ENCODE results near the gene ZNF579. TPM values are rescaled to one million over a fixed set of nuclear protein-coding genes. Genes with fewer than 3 reads are reported as not detected.

Gene ZNF579, protein sequence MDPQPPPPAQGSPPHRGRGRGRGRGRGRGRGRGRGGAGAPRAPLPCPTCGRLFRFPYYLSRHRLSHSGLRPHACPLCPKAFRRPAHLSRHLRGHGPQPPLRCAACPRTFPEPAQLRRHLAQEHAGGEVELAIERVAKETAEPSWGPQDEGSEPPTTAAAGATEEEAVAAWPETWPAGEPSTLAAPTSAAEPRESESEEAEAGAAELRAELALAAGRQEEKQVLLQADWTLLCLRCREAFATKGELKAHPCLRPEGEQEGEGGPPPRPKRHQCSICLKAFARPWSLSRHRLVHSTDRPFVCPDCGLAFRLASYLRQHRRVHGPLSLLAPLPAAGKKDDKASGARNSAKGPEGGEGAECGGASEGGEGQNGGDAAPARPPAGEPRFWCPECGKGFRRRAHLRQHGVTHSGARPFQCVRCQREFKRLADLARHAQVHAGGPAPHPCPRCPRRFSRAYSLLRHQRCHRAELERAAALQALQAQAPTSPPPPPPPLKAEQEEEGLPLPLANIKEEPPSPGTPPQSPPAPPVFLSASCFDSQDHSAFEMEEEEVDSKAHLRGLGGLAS
- total RNA-seq: 1.9 and 3.5 TPM in 2 replicates

DNA sequence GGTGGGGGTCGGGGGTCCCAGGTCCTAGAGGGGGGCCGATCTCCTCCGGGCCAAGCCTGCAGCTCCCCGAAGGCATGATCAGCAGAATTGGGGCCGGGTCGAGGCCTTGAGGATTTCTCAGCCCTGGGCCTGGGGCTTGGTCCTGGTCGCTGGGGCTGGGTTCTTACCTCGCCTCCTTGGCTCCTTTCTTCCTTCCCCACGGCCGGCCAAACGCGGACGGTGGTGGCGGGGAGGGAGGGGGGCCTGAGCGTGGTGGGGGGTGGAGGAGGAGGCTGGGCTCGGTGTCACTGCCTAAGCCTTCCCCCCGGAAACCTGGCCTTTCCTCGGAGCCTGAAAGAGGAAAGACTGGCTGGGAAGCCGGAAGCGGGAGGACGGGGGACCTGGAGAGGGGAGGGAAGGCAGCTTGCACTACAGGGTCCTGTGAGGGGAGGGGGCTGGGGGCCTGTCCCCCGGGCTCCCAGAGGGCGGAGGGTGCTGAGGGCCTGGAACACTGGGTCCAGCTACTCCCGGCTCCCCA lies at the start of gene ZNF579:
Gene ZNF579 (minus strand): TSS at position 221 of the 517 bp plus-strand sequence. CDS start 1,209 bp downstream, outside the sequence.
- peak; percentile 78 to 87 for DNase-seq (ENCODE audit: low read depth in 2 of 2)

DNA sequence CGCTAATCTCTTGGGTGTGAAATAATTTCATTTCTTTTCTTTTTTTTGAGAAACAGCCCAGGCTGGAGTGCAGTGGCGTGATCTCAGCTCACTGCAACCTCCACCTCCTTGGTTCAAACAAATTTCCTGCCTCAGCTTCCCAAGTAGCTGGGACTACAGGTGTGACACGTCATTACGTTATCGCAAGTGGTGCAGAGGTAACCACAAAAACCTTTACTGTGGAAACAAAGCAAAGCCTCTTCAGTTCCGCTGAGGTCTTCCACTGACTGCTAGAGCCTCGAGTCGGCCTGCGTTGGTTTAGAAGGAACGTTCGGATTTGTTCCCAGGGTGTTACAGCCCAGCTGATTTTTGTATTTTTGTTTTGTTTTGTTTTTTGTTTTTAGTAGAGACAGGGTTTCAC lies 45.7 kb upstream of the ZNF579 start:
- no peak for DNase-seq (ENCODE audit: low read depth in 2 of 2)

DNA sequence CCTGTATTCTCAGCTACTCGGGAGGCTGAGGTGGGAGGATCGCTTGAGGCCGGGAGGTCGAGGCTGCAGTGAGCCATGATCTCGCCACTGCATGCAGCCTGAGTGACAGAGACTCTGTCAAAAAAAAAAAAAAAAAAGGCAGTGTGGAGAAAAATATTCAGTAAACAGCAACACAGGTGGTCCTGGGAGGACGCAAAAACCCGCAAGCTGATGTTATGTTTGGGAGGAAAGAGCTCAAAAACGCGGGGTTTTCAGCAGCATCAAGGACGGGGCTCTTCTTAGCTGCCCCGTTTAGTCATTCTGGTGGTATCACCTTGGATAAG lies 44.3 kb upstream of the ZNF579 start:
- no peak for DNase-seq (ENCODE audit: low read depth in 2 of 2)

DNA sequence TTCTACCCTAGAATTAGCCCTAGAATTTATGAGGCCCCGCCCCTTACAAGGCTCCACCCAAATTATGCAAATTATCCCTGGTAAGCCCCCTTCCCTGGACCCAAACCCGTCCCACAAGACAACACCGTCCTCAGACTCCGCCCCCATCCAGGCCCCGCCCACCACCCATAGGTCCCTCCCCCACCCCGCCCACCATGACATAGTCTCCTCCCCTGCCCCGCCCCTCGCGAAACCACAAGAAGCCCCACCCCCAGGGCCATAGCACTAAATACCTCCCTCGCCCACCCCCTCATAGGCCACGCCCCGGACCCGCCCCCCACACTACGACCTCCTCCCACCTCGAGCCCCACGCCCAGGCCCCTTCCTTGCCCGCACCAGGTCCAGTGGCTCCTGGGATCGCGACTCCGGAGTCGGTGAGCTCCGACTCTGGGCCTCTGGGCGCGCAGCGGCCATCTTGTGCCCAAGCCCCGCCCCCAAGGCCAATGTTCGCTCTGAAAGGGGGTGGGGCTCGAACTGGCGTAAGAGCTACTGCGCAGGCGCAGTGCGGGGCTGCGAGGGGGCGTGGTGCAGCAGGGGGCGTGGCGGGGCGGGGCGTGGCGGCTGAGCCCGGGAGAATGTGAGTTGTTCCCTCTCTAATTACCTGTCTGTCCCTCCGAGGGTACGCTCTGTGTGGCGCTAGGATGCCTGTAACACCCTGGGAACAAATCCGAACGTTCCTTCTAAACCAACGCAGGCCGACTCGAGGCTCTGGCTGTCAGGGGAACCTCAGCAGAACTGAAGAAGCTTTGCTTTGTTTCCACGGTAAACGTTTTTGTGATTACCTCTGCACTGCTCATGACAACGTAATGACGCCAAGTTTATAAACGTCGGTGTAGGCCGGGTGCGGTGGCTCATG lies 43.7 kb upstream of the ZNF579 start, which contains the start of gene ZNF784:
Gene ZNF784 (minus strand): TSS at position 458 of the 895 bp plus-strand sequence. CDS start 5 bp downstream, at position 453.
- DNase-seq (ENCODE audit: low read depth in 2 of 2): peak; percentile 84 to 92

DNA sequence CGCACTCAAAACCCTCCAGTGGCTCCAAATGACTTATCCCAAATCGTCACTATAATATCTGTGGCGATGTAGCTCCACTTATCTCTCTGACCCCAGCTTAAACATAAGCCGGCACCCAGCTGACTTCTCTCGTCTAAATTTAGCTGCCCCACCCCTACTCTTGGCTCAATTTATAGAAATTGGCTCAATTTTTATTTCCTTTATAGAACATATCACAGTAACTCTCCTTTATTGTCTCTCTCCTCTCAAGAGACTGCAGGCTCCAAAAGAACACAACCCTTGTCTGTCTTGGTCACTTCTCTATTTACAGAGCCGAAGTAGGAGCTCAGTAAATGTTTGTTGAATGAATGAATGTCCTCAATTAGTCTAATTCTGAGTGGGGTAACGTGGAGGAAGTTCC lies 42.9 kb upstream of the ZNF579 start:
- DNase-seq (ENCODE audit: low read depth in 2 of 2): no peak

DNA sequence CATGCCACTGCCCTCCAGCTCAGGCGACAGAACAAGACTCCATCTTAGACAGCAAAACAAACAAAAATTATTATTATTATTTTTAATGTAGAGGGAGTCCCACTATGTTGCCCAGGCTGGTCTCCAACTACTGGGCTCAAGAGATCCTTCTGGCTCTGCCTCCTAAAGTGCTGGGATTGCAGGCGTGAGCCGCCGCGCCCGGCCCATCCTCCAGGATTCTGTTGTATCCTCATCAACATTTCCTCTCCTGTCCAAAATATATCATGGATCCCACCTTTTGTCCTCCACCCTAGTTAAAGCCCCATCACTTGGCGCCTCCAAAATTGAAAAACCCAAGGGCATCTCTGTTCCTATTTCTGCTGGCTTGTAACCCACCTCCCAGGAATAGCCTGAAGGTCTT lies 42.5 kb upstream of the ZNF579 start:
- DNase-seq (ENCODE audit: low read depth in 2 of 2): no peak

DNA sequence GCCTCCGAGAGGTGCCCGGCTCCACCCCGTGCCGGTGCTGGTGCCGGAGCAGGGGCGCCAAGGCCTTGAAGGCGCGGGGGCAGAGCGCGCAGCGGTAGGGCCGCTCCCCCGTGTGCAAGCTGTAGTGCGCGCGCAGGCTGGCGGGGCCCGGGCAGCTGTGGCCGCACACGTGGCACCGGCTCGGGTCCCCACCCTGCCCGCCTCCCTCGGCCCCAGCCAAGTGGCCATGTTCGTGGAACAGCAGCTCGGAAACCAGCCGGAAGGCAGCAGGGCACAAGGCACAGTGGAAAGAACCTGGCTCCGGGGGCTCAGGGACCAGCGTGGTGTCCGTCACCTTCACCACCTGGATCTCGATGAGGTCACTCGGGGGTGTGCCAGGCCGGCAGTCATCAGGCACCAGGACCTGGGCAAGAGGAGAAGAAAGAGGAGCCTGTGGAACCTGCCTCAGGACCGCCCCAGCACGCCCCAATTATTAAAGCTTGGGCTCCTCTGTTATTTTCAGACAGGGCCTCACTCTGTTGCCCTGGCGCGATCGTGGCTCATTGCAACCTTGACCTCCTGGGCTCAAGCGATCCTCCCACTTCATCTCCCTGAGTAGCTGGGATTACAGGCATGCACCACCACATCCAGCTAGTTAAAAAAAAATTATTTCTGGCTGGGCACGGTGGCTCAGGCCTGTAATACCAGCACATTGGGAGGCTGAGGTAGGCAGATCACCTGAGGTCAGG lies 41.8 kb upstream of the ZNF579 start:
- DNase-seq (ENCODE audit: low read depth in 2 of 2): no peak

DNA sequence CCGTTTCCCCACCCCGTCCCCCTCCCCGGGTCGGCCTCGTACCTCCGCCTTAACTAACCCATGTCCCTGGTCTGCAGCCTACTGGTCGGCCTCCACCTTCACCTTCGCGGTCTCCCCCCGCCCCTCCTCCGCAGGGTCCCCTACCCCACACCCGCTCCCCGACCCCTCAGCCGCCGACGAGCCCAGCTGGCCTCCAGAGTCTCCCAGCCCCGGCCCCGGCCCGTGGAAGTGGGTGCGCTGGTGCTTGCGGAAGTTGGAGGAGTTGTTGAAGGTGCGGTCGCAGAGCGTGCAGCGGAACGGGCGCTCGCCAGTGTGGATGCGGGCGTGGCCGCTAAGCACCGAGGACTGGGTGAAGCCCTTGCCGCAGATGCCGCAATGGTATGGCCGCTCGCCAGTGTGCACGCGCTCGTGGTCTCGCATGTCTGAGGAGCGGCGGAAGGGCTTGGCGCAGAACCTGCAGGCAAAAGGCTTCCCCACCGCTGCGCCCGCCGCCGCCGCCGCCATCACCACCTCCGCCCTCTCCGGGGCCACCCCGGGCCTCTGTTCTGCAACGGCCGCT lies 41.1 kb upstream of the ZNF579 start:
- DNase-seq (ENCODE audit: low read depth in 2 of 2): no peak

DNA sequence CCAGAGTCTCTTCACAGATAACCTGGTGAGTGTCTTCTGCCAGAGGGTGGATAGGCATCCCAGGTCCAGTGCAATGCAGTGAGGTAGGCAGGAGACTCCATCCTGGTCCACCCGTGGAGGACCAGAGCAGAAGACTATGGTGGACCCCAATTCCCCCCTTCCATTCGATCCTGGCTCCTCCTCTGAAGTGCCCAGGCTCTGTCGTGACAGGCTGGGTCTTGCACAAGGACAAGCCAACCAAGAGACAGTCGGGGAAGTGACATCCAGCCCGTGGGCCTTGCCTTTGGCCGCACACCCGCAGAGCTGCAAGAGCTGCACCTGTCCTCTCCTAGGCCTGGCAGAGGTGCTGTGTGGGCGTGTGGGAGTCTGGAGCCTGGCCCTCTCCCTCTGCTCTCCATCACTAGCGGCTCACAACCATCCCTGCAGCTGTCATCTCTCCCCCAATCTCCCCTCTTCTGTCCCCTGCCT lies 40.6 kb upstream of the ZNF579 start:
- DNase-seq (ENCODE audit: low read depth in 2 of 2): no peak

DNA sequence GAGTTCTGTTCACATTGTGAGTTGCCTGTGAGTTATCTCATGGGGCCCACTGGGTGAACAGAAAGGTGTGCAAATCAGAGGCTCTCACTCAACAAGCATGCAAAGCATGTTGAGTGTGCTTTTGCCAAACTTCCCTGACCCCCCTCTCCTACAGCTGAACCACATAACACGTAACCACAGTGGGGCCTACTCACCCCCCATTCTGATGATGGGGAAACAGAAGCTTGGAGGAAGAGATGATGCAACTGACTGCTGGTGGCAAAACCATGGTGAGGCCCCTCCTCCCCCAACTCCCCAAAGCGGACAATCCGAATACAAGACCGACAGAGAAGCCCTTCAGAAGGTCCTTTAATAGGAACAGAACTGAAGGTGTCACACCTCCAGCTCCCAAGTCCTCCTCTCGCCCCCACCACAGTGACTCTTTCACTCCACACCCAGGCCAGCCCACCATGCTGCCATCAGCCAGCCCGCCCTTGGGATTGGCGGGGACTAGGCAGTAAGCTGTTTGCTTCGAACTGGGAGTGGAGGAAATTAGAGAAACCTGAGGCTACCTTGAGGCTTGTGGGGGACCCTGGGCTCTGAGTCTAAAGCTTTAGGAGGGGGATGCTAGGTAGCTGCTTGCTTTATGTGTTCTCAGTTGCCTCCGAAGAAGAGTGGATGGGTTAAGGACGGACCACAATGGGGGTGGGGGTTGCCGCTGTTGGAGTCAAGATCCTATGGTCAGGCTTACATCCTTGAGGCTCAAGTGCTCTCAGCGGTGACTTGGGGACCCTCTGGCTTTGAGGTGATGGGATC lies 40.0 kb upstream of the ZNF579 start:
- no peak for DNase-seq (ENCODE audit: low read depth in 2 of 2)

DNA sequence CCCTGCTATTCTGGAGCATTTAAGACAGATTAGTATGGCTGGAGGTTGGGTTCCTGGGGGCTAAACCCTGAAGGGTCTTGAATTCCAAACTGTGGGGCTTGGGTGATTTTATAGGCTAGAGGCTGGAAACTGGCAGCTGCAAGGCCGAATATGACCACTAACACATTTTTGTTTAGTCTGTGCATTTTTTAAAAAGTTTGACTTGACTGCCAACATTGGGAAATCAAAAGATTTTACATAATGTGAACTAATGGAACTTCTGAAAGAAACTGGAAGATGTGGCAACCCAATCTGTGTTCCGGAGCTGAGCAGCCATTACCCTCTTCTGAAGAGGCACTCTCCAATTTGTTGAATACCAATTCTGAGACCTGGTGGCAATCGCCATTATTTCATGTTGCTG lies 38.6 kb upstream of the ZNF579 start:
- no peak for DNase-seq (ENCODE audit: low read depth in 2 of 2)

DNA sequence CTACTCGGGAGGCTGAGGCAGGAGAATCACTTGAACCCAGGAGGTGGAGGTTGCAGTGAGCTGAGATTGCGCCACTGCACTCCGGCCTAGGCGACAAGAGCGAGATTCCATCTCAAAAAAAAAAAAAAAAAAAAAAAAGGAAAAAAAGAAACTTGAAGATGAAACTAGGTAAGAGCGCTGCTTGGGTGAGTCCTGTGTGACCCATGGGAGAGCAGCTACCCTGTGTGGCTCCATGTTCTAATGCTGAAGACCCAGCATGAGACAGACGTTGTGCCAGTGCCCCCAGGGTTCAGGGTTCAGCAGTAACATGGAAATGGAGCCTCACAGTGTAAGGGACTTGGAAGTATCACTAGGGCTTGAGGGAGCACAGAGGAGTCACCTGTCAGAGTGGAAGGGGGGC lies 37.8 kb upstream of the ZNF579 start:
- DNase-seq (ENCODE audit: low read depth in 2 of 2): no peak

DNA sequence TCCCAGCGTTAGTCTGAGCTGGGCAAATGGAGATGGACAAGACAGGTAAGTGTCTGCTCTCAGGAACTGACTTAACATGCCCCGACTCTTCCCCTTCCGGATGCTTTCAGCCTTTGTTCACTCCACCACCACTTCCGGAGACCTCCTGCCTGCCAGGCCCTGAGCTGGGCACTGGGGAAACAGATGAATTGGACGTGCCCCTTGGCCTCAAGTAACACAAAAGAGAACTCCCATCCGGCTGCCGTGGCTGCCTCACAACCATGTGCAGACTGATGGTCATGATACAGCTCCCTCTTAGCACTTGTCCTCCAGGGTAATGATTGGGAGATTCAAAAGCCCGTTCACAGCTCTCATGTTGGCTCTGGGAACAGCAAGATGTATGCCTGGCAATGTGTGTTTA lies 36.8 kb upstream of the ZNF579 start:
- DNase-seq (ENCODE audit: low read depth in 2 of 2): peak in 1 of 2 donors; percentile 52

DNA sequence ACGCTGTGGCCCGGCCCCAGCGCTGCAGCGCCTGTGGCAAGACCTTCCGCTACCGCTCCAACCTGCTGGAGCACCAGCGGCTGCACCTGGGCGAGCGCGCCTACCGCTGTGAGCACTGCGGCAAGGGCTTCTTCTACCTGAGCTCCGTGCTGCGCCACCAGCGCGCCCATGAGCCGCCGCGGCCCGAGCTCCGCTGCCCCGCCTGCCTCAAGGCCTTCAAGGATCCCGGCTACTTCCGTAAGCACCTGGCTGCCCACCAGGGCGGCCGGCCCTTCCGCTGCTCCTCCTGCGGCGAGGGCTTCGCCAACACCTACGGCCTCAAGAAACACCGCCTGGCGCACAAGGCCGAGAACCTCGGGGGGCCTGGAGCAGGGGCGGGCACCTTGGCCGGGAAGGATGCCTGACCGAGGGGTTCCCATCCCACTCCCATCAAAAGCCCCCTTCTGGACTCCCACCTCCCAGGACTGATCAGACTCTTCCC lies 35.8 kb upstream of the ZNF579 start:
- DNase-seq (ENCODE audit: low read depth in 2 of 2): no peak

DNA sequence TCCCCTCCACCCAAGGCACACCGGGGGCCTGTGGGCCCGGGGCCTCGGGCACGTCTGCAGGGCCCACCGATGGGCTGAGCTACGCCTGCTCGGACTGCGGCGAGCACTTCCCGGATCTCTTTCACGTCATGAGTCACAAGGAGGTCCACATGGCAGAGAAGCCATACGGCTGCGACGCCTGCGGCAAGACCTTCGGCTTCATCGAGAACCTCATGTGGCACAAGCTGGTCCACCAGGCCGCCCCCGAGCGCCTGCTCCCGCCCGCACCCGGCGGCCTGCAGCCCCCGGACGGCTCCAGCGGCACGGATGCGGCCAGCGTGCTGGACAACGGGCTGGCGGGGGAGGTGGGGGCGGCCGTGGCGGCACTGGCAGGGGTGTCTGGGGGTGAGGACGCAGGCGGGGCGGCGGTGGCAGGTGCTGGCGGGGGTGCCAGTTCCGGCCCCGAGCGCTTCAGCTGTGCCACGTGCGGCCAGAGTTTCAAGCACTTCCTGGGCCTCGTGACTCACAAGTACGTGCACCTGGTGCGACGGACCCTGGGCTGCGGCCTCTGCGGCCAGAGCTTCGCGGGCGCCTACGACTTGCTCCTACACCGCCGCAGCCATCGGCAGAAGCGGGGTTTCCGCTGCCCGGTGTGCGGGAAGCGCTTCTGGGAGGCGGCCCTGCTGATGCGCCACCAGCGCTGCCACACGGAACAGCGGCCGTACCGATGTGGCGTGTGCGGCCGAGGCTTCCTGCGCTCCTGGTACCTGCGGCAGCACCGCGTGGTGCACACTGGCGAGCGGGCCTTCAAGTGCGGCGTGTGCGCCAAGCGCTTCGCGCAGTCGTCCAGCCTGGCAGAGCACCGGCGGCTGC lies 35.1 kb upstream of the ZNF579 start:
- DNase-seq (ENCODE audit: low read depth in 2 of 2): no peak

DNA sequence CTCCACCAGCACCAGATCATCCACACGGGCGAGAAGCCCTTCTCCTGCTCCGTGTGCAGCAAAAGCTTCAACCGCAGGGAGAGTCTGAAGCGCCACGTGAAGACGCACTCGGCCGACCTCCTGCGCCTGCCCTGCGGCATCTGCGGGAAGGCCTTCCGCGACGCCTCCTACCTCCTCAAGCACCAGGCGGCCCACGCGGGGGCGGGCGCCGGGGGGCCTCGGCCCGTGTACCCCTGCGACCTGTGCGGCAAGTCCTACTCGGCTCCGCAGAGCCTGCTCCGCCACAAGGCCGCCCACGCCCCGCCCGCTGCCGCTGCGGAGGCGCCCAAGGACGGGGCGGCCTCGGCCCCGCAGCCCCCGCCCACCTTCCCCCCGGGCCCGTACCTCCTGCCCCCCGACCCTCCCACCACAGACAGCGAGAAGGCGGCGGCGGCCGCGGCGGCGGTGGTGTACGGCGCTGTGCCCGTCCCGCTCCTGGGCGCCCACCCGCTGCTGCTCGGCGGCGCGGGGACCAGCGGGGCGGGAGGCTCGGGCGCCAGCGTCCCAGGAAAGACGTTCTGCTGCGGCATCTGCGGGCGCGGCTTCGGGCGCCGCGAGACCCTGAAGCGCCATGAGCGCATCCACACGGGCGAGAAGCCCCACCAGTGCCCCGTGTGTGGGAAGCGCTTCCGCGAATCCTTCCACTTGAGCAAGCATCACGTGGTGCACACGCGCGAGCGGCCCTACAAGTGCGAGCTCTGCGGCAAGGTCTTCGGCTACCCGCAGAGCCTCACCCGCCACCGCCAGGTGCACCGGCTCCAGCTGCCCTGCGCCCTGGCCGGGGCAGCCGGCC lies 34.3 kb upstream of the ZNF579 start:
- no peak for DNase-seq (ENCODE audit: low read depth in 2 of 2)

DNA sequence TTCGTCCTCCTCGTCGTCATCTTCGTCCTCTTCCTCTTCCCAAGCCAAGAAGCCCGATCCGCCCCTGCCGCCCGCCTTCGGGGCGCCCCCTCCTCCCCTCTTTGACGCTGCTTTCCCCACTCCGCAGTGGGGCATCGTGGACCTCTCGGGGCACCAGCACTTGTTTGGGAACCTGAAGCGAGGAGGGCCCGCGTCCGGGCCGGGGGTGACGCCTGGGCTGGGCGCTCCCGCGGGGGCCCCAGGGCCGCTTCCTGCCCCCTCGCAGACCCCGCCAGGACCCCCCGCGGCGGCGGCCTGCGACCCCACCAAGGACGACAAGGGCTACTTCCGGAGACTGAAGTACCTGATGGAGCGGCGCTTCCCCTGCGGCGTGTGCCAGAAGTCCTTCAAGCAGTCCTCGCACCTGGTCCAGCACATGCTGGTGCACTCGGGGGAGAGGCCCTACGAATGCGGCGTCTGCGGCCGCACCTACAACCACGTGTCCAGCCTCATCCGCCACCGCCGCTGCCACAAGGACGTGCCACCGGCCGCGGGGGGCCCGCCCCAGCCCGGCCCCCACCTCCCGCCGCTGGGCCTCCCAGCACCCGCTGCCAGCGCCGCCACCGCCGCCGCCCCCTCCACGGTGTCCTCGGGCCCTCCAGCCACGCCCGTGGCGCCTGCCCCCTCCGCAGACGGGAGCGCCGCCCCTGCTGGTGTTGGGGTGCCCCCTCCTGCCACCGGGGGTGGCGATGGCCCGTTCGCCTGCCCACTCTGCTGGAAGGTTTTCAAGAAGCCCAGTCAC lies 33.5 kb upstream of the ZNF579 start:
- DNase-seq (ENCODE audit: low read depth in 2 of 2): no peak
